ENCODE measurements around the gene CD82.
A peak's percentile ranks its signal among the peaks of the same experiment; 100 is the strongest.

The CD82 gene

DNA sequence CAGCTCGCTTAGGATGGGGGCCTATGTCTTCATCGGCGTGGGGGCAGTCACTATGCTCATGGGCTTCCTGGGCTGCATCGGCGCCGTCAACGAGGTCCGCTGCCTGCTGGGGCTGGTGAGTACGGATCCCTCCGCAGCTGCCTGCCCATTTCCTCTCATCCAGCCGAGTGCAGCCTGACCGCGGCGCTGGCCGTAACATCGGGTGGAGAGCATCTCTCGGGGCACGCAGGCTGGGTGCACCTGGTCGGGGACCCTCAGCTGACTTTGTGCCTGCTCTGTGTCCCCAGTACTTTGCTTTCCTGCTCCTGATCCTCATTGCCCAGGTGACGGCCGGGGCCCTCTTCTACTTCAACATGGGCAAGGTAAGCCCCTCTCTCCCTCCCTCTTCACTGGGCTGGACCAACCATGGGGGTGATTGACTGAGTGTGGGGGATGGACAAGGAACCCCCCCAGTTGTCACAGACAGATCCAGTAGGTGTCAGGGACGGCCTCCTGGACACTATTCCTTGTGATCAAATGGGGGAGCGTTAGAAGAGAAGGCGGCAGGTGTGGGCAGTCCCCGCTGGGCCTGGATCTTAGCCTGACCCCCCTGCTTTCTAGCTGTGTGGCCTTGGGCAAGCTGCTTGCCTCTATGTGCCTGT is 39.7 kb downstream of the CD82 start:
- H3K4me1 Mint-ChIP-seq (ENCODE audit: low read depth): peaks cover 52% of the 10 kb centered on the region
- no peaks in the 10 kb centered on the region for H3K9me3 Mint-ChIP-seq

DNA sequence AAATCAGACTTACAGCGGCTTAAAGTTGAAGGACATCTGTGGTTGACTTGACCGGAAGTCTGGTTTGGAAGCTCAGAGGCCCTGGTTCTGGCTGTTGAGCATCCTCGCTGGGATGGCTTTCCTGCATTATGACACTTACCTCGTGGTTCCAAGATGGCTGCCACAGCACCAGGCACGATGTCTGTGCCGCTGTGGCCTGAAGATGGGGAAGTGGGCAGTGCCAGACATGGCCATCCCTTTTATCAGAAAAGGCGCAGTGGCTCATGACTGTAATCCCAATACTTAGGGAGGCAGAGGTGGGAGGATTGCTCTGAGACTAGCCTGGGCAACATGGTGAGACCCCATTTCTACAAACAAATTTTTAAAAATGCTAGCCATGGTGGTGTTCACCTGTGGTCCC is 40.5 kb downstream of the CD82 start:
- H3K27me3 Mint-ChIP-seq (ENCODE audit: low read depth): no peaks in the 10 kb centered on the region
- no peak overlapping the region for H3K4me3 Mint-ChIP-seq
- no peaks in the 10 kb centered on the region for H3K9me3 Mint-ChIP-seq
- no peak overlapping the region for H3K27ac Mint-ChIP-seq
- H3K4me1 Mint-ChIP-seq (ENCODE audit: low read depth): peaks cover 60% of the 10 kb centered on the region
- peaks cover 60% of the 10 kb centered on the region for H3K36me3 Mint-ChIP-seq (ENCODE audit: low read depth)

More for the DNA sequence above, 39.7 kb downstream of the CD82 start:
- Mint-ChIP-seq H3K36me3 (ENCODE audit: low read depth) (peaks cover 60% of the 10 kb centered on the region), H3K27ac (no peak overlapping the region), H3K4me3 (no peak overlapping the region), H3K27me3 (ENCODE audit: low read depth) (no peaks in the 10 kb centered on the region)

DNA sequence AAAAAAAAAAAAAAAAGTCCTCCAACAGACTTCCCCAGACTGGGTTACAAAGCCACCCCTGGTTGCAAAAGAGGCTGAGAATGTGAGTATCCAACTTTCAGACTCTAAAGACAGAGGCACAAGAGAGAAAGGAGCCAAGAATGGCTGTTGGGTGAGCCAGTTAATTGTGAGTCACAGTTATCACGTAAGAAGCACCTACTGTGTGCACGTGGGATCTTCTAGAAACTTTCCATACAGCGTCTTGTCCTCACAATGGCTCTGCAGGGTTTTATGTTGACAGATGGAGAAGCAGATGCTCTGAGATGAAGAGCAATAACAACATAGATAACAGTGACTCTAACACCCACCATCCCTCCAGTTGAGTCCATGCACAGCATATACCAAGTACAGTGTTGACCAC is 41.0 kb downstream of the CD82 start:
- Mint-ChIP-seq H3K4me1 (ENCODE audit: low read depth) (peaks cover 61% of the 10 kb centered on the region), H3K36me3 (ENCODE audit: low read depth) (peaks cover 58% of the 10 kb centered on the region), H3K9me3 (no peaks in the 10 kb centered on the region), H3K4me3 (no peak overlapping the region), H3K27me3 (ENCODE audit: low read depth) (no peaks in the 10 kb centered on the region), H3K27ac (no peak overlapping the region)

- Mint-ChIP-seq H3K4me1 (ENCODE audit: low read depth) (peaks cover 69% of the 10 kb centered on the region), H3K36me3 (ENCODE audit: low read depth) (peaks cover 62% of the 10 kb centered on the region), H3K4me3 (no peak overlapping the region), H3K9me3 (no peaks in the 10 kb centered on the region), H3K27me3 (ENCODE audit: low read depth) (no peaks in the 10 kb centered on the region), H3K27ac (peak overlapping the region; percentile 41)
These were observed 42.0 kb downstream of the CD82 start for GRCh38 chr11:44607319-44607962.

GRCh38 chr11:44607987-44608386 is 42.5 kb downstream of the CD82 start:
- peaks cover 62% of the 10 kb centered on the region for H3K36me3 Mint-ChIP-seq (ENCODE audit: low read depth)
- no peak overlapping the region for H3K4me3 Mint-ChIP-seq
- H3K27ac Mint-ChIP-seq: peak overlapping the region; percentile 89
- H3K4me1 Mint-ChIP-seq (ENCODE audit: low read depth): peaks cover 70% of the 10 kb centered on the region
- no peaks in the 10 kb centered on the region for H3K27me3 Mint-ChIP-seq (ENCODE audit: low read depth)
- H3K9me3 Mint-ChIP-seq: no peaks in the 10 kb centered on the region

DNA sequence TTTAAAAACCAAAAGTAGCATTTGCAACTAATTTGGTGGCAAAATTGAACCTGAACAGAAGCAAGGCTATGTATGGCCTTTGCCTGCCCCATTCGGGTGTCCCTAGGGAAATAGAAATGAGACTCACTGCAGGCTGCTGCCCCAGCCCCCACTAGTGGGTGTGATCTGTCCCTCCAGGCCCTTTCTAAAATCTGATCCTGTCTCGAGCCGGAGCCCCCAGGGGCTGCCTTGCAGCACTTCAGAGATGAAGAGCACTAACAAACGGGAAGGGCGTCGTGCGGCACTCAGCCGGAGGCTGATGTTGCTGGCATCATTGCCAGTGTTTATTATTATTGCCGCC is 43.2 kb downstream of the CD82 start:
- peaks cover 75% of the 10 kb centered on the region for H3K4me1 Mint-ChIP-seq (ENCODE audit: low read depth)
- H3K36me3 Mint-ChIP-seq (ENCODE audit: low read depth): peaks cover 60% of the 10 kb centered on the region
- no peaks in the 10 kb centered on the region for H3K9me3 Mint-ChIP-seq
- H3K27ac Mint-ChIP-seq: peak overlapping the region; percentile 89
- peak overlapping the region; percentile 57 for H3K4me3 Mint-ChIP-seq
- H3K27me3 Mint-ChIP-seq (ENCODE audit: low read depth): no peaks in the 10 kb centered on the region

- peak overlapping the region; percentile 57 for H3K4me3 Mint-ChIP-seq
- H3K27ac Mint-ChIP-seq: peak overlapping the region; percentile 89
- H3K36me3 Mint-ChIP-seq (ENCODE audit: low read depth): peaks cover 58% of the 10 kb centered on the region
- H3K9me3 Mint-ChIP-seq: no peaks in the 10 kb centered on the region
- peaks cover 75% of the 10 kb centered on the region for H3K4me1 Mint-ChIP-seq (ENCODE audit: low read depth)
- no peaks in the 10 kb centered on the region for H3K27me3 Mint-ChIP-seq (ENCODE audit: low read depth)
These were observed 43.7 kb downstream of the CD82 start for GRCh38 chr11:44608991-44609782.

DNA sequence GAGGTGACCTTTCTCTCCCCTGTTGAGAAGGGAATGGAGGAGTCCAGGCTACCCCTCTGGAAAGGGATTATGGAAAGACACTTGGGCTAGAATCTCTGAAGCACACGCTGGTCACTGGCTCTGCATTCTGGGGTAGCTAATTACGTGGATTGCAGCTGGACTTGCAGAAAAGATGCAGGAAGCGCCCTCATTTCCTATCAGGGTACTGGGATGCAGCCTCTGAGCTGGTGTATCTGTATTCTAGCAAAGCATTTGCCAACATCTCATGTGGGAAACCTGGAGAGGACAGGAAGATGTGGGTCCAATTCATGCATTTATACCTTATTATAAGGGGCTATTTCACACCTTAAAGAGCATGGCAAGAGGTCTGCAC is 44.3 kb downstream of the CD82 start:
- Mint-ChIP-seq H3K4me1 (ENCODE audit: low read depth) (peaks cover 77% of the 10 kb centered on the region), H3K4me3 (peak overlapping the region; percentile 8), H3K27me3 (ENCODE audit: low read depth) (no peaks in the 10 kb centered on the region), H3K9me3 (no peaks in the 10 kb centered on the region), H3K27ac (peak overlapping the region; percentile 89), H3K36me3 (ENCODE audit: low read depth) (peaks cover 61% of the 10 kb centered on the region)

DNA sequence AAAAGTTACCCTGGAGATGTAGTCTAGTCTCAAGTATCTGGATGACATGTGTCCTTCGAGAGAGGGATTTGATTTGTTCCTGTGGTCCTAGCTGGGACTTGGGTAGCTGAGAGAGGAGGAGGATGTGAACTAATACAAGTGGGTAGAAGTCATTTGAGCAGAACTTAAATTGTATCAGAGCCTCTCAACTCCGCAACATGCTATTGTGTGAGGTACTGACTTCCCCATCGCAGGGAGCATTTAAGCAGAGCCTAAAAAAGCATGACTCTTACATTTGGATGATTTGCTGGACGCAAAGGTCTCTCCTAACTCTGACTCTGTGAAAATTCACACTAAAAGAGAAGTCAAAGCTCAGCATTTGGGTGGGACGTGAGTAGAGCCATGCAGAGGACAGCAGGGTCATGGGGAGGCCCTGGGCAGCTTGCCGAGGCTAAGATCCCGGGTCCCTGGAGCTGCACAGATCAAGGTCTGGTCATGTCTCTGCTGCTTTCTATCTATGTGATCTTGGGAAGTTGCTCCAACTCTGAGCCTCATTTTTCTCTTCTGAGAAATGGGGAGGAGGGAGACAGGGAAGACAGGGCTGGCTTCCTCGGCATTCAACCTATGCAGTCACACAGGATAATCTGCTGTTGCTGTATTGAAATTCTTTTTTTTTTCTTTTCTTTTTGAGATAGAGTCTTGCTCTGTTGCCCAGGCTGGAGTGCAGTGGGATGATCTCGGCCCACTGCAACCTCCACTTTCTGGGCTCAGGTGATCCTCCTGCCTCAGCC is 44.9 kb downstream of the CD82 start:
- H3K4me1 Mint-ChIP-seq (ENCODE audit: low read depth): peaks cover 81% of the 10 kb centered on the region
- peaks cover 61% of the 10 kb centered on the region for H3K36me3 Mint-ChIP-seq (ENCODE audit: low read depth)
- H3K27ac Mint-ChIP-seq: peak overlapping the region; percentile 89
- H3K9me3 Mint-ChIP-seq: no peaks in the 10 kb centered on the region
- no peak overlapping the region for H3K4me3 Mint-ChIP-seq
- no peaks in the 10 kb centered on the region for H3K27me3 Mint-ChIP-seq (ENCODE audit: low read depth)

DNA sequence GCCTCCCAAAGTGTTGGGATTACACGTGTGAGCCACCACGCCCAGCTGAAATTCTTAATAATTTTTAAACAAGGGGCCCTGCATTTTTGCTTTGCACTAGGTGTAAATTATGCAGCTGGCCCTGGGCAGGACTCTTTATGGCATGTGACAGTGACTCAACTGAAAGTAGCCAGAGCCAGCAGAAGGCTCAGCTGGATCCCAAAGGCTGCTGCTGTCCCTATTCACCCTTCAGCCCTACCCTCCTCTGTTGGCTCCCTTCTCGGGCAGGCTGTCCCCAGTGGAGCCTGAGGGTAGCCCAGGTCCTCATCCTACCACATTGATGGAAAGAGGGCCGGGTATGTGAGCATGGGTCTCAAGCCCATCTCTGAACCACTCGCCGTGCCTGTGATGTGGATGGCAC is 45.6 kb downstream of the CD82 start:
- H3K4me3 Mint-ChIP-seq: no peak overlapping the region
- H3K4me1 Mint-ChIP-seq (ENCODE audit: low read depth): peaks cover 86% of the 10 kb centered on the region
- H3K36me3 Mint-ChIP-seq (ENCODE audit: low read depth): peaks cover 61% of the 10 kb centered on the region
- no peaks in the 10 kb centered on the region for H3K9me3 Mint-ChIP-seq
- no peaks in the 10 kb centered on the region for H3K27me3 Mint-ChIP-seq (ENCODE audit: low read depth)
- H3K27ac Mint-ChIP-seq: peak overlapping the region; percentile 84

DNA sequence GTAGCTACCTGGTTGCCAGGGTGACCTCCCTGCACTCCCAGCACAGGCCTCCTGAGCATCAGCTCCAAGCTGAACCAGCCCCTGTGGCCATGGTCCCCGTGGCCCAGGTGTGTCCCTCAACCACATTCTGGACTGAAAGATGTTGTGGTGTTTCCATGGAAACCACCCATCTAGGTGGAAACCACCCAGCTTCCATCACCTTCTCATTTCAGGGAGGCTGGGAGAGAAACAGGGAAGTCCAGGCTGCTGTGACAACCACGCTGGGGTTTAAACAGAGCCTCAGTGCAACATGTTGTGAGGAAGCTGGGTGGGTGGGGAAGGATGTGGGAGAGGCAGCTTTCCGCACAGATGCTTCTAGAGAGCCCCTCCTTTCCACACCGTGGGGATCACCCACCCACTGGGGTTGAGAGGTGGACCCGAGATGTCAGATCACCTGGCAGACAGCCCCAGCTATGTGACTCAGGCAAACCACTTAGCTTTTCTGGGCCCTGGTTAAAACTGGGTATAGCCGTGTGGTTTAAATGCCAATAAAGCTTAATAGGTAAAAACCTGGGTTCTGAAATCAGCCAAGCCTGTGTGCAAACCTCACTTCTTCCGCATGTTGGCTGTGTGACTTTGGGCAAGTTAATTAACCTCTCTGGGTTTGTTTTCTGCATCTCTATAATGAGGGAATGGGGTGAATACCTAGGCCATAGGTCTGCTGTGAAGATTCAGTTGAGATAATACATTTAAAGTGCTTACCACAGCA is 46.4 kb downstream of the CD82 start:
- Mint-ChIP-seq H3K27ac (peak overlapping the region; percentile 84), H3K4me1 (ENCODE audit: low read depth) (peaks cover 82% of the 10 kb centered on the region), H3K9me3 (no peaks in the 10 kb centered on the region), H3K27me3 (ENCODE audit: low read depth) (no peaks in the 10 kb centered on the region), H3K4me3 (peak overlapping the region; percentile 34), H3K36me3 (ENCODE audit: low read depth) (peaks cover 59% of the 10 kb centered on the region)

GRCh38 chr11:44613153-44613552 is 47.7 kb downstream of the CD82 start:
- peaks cover 73% of the 10 kb centered on the region for H3K4me1 Mint-ChIP-seq (ENCODE audit: low read depth)
- peak overlapping the region; percentile 71 for H3K27ac Mint-ChIP-seq
- peaks cover 58% of the 10 kb centered on the region for H3K36me3 Mint-ChIP-seq (ENCODE audit: low read depth)

DNA sequence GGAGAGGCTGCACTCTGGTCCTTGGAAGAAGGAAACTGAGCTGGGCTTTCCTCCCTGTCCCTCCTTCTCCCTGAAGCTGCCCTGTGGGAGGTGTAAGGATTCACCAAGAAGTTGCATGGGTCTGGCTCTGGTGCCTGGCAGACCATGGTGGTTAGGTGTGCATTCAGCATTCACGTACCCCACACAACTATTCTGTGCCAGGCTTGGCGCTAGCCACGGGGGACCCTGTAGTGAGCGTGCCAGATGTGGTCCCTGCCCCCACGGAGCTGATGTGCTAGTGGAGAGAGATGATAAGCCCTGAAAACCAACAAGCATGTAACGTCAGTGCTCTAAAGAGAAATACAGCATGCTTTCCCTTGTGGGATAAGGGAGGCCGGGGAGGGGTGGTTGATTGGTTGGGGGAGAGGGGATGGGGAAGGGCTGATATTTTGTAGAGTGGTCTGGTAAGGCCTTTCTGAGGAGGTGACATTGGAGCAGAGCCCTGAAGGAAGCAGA is 48.9 kb downstream of the CD82 start:
- no peaks in the 10 kb centered on the region for H3K27me3 Mint-ChIP-seq (ENCODE audit: low read depth)
- H3K4me1 Mint-ChIP-seq (ENCODE audit: low read depth): peaks cover 61% of the 10 kb centered on the region
- no peaks in the 10 kb centered on the region for H3K9me3 Mint-ChIP-seq
- no peak overlapping the region for H3K4me3 Mint-ChIP-seq
- peak overlapping the region; percentile 75 for H3K27ac Mint-ChIP-seq
- H3K36me3 Mint-ChIP-seq (ENCODE audit: low read depth): peaks cover 53% of the 10 kb centered on the region

More at GRCh38 chr11:44613153-44613552, 47.7 kb downstream of the CD82 start:
- Mint-ChIP-seq H3K4me3 (no peak overlapping the region), H3K27me3 (ENCODE audit: low read depth) (no peaks in the 10 kb centered on the region), H3K9me3 (no peaks in the 10 kb centered on the region)
